ENCODE results near the gene NSG2.

Gene NSG2

GRCh38 chr5:174045470-174046025 lies at the start of gene NSG2:
TSS of gene NSG2 (plus strand) at chr5:174045706. CDS start at chr5:174046756, 1,050 bp downstream.
- H3K4me3 ChIP-seq (ENCODE audit: control insufficient read depth, low read depth, low read length), result no peak within 1 kb of the TSS
- peak; percentile 72 for DNase-seq (ENCODE audit: low read depth)
- peak; percentile 45 for TF ChIP-seq CTCF (conservative IDR thresholded peaks at IDR 0.05; ENCODE audit: control insufficient read depth, insufficient read depth, low read depth, low read length)

- H3K4me3 ChIP-seq (ENCODE audit: control insufficient read depth, low read depth, low read length), result no peak overlapping the region
- no peak for TF ChIP-seq CTCF (conservative IDR thresholded peaks at IDR 0.05; ENCODE audit: control insufficient read depth, insufficient read depth, low read depth, low read length)
- no peak for DNase-seq (ENCODE audit: low read depth)
Observed at GRCh38 chr5:173997331-173997730, 48.2 kb upstream of the NSG2 start.

DNA sequence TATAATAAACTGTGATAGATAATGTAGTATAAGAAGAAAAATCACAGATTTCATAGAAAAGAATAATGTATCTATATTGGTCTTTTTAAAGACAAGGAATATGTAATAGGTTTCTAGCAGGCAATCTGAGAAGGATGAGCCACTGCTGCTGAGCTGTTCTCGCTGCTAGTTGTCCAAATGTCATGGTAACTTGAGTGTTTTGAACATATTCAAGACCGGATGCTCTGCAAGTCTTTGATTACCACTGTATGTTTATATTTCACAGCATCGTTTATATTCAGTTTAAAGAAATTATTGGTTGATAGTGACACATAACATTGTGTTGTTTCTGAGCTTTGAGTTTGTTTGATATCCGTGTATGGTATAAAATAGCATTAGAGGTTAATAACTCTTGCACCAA lies 47.0 kb upstream of the NSG2 start:
- H3K4me3 ChIP-seq (ENCODE audit: control insufficient read depth, low read depth, low read length), result no peak overlapping the region
- no peak for TF ChIP-seq CTCF (conservative IDR thresholded peaks at IDR 0.05; ENCODE audit: control insufficient read depth, insufficient read depth, low read depth, low read length)
- no peak for DNase-seq (ENCODE audit: low read depth)

- DNase-seq (ENCODE audit: low read depth), result no peak
Observed at GRCh38 chr5:174000076-174000475, 45.4 kb upstream of the NSG2 start.

DNA sequence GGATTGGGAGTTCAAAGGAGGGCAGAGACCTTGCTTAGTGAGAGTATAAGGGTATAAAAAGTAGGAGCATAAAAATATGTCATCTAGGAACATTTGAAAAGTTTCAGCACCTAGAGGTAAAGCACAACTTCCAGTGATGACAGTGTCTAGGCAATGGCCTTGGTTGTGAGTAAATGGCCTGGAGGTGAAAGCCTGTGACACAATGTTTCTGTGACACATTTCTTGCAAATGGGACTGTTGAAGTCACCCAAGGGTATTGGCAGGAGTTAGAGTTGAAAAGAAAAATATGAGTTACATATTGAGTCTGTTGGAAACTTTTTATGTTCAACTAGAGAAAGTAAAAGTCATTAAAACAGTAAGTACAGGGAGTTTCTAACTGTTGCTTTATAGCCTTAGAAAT lies 41.7 kb upstream of the NSG2 start:
- DNase-seq (ENCODE audit: low read depth), result no peak
- no peak for TF ChIP-seq CTCF (conservative IDR thresholded peaks at IDR 0.05; ENCODE audit: control insufficient read depth, insufficient read depth, low read depth, low read length)
- H3K4me3 ChIP-seq (ENCODE audit: control insufficient read depth, low read depth, low read length), result no peak overlapping the region

More at GRCh38 chr5:174000076-174000475, 45.4 kb upstream of the NSG2 start:
- no peak for TF ChIP-seq CTCF (conservative IDR thresholded peaks at IDR 0.05; ENCODE audit: control insufficient read depth, insufficient read depth, low read depth, low read length)
- H3K4me3 ChIP-seq (ENCODE audit: control insufficient read depth, low read depth, low read length), result no peak overlapping the region

DNA sequence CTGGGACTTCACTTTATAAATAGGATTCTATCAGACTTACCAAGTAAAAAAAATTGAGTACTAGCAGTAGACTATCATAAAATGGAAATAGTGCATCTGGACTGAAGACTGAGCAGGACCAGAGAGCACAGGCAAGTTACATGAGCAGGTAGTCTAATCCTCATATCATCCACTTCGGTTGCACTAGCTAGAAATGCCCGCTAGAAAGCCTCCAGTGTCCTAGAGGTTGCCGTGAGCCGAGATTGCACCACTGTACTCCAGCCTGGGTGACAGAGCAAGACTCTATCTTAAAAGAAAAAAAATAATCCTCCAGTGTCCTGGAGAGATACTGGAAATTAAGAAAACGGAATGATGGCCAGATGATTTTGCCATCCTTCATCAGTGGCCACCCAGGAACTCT lies 36.6 kb upstream of the NSG2 start:
- no peak overlapping the region for H3K4me3 ChIP-seq (ENCODE audit: control insufficient read depth, low read depth, low read length)
- no peak for TF ChIP-seq CTCF (conservative IDR thresholded peaks at IDR 0.05; ENCODE audit: control insufficient read depth, insufficient read depth, low read depth, low read length)
- no peak for DNase-seq (ENCODE audit: low read depth)

- no peak for DNase-seq (ENCODE audit: low read depth)
- TF ChIP-seq CTCF (conservative IDR thresholded peaks at IDR 0.05; ENCODE audit: control insufficient read depth, insufficient read depth, low read depth, low read length), result no peak
- H3K4me3 ChIP-seq (ENCODE audit: control insufficient read depth, low read depth, low read length), result no peak overlapping the region
Observed at GRCh38 chr5:174010365-174010764, 35.1 kb upstream of the NSG2 start.

Data from fibroblast of mammary gland (primary cell).